GM21447 (cell line): ENCODE measurements around the gene NR6A1.

Experiments
- ATAC-seq: cut with Tn5 transposase; IDR thresholded peaks from one replicate; pipeline ENCODE4 v1.9.1; 2021; ENCODE audit not compliant: unreplicated experiment

The NR6A1 gene

DNA sequence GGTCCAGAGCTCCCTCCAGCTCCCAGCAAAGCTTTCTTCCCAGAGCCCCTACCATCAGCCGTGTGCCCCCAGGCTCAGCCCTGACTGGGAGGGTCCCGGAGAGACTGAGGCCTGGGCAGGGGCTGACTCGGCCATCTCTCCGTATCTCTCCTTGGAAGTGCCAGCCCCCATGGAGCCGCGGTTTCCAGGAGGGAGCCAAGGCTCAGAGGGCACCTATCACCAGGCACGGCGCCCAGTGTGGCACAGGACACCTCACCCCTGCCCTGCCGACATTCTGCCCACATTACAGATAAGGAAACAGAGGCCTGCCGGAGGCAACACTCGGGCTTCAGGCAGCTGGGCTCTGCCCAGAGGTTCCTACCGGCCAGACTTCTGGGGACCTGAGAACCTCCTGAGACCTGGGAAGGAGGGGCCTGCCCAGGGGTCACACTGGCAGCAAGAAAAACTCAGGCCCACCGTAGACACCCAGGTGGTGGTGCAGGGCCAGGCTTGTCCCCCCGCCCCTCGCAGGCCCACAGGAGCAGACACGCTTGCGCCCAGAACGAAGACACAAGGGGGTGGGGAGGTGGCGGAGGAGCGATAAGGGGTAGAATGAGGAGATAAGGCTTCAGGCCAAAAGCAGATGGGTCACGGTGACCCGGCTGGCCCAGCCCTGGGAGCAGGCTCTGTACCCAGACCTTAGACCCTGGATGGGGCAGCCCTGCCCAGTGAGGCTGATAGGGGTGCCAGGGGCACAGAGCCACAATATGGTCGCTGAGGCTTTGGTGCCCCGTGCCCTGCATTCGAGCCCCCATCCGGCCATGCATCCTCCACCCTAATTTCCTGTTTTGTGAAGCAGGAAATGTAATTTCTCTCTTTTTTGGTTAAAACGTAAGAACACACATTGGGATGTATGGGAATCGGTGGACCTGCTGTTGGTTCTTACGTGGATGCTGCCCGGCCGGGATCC, 275.7 kb downstream of the NR6A1 start:
- ATAC-seq: no peak

DNA sequence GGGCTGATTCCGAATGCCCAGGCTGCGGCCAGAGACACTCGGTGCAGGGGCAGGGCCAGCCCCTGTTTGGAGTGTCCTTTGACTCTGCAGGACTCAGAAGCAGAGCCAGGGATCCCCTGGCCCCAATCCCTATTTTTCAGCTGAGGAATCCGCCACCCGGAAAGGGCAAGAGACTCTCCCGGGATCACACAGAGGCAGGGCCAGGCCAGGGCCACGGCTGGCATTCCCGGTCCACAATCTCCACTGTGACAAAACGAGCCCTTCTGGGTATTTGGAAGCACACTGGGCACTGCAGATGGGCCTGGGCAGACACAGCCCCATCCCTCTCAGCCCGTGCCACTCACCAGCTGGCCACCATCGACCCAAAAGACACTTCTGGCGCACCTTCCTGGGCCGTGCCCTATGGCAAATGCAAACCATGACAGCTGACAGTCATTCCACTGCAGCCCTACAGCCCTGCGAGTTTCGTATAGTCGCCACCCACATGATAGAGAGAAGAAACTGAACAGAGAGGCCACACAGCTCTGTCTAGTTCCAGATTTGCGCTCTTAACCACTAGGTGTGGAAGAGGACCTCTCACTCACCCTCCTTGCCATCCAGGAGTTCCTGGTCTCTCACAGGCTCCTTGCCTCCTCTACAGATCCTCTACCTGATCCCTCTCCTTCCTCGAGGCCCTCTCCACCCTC, 277.2 kb downstream of the NR6A1 start:
- ATAC-seq: no peak

DNA sequence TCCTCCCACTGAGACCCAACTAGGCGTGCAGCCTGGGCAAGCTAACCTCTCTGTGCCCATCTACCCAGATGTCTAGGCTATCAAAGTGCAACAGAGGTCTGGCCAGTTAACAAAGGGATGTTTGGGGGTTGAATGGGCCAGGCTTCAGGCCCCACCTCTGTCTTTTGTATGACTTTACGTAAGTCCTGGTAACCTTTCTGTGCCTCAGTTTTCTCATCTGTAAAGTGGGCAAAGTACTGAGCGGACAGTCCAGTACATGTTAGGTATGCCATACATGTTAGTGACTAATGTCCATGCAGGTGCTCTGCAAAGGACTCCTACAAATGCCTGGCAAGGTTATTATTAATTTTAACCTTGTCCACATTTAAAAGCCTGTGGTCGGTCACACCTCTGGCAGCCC, 277.9 kb downstream of the NR6A1 start:
- ATAC-seq: no peak

DNA sequence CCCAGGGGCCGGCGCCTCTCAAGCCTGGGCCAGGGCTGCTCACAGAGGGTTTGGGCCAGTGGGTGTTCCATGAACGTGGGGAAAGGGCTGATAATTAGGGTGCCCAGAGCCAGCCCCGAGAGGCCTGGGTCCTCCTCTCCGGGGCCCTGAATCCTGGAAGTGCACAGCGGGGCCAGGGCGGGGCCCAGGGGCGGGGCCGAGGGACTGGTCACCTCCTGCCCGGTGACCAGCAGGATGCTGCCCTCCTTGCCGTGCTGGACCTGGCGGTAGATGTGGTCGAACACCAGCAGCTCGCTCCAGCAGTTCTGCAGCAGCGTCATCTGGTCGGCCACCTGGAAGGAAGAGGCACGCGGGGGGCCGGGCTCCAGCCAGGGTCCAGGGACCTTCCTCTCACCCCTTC, 278.3 kb downstream of the NR6A1 start:
- ATAC-seq: no peak

DNA sequence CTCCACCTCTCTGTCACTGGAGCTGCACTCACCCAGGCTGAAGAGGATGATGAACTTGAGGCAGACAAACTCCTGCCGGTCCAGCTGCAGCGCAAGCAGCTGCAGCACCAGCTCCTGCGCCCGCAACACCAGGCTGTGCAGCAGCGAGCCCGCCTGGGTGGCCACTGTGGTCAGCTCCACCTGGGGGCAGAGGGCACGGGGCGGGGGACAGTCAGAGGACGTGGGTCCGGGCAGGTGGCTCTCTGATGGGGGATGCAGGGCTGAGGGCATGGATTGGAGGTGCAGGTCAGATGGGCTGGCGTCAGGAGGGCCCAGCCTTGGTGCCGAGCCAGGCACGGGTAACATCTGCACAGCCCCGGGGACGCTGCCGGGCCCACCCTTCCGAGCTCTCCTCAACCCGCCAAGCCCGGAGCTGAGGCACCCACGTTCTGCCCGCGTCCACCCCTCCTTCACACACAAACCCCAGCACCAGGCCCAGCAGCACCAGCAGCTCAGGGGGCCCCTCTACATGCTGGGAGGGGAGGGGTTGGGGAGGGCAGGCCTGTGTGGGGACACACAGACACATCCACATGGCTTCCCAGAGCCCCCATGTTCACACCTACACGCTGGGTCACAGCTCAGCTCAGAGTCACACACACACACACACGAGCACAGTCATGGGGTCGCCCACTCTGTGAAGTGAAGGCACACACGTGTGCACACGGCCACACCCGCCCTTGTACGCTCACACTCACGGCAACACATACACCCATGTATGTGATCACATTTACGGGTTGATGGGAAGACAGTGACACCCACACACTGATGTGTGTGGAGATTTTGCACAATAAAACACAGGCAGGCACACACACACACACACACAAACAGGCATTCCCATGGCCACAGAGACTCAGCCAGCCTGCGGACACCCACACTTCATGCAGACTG, 279.8 kb downstream of the NR6A1 start:
- no peak for ATAC-seq

DNA sequence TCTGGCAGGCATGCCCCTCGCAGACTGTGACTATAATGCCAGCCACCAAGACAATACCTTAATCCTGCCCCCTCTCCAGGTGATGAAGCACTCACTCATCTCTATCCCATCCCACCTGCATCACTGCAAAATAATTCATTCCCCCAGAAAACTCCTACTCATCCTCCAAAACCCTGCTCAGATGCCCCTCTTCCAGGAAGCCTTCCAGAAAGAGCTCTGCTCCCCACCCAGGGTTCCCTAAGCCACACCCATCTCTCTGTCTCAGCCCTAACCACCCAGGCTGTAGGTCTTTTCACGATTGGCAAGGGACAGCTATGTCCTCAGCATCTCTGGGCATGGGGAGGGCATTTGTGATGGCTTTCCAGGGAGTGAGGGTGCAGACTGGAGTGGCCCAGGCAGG, 281.1 kb downstream of the NR6A1 start:
- no peak for ATAC-seq

DNA sequence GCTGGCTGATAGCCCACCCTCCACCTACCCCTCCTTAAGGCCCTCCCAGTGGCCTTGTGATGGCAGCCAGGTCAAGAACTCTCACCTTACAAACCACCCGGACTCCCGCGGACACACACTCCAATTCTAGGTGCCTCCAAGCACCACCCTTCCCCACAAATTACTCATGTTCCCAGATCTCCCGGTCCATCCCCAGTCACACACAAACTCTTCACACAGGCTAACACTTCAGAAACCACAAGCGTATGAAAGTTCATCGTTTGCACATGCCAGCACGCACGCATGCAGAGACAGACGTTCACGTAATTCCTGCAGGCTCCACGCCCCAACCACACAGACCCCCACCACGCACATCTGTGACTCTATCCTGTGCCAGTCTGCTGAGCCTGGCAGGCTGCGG, 281.9 kb downstream of the NR6A1 start:
- no peak for ATAC-seq

DNA sequence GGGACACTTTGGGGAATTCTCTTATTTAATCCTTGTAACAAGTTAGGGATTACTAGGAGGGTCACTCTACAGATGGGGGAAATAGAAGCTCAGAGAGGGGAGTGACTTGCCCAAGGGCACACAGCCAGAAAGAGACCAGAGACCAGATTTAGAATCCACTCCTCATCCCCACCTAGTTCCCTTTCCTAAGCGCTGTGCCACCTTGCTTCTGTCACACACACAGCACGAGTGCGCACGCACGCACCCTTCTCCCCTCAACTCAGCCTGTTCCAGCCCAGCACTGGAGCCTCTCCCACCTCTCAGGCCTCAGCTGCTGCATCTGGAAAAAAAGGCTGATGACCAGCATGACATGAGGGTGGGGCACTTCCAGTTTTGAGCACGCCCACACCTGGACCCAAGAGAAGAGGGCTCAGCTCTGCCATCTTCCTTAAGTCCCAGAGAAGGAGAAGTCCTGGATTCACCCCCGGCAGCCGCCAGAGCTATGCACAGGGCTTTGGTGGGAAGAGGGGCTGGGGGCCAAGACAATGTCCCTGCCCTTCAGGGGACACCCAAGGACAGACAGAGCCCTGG, 282.4 kb downstream of the NR6A1 start:
- no peak for ATAC-seq

DNA sequence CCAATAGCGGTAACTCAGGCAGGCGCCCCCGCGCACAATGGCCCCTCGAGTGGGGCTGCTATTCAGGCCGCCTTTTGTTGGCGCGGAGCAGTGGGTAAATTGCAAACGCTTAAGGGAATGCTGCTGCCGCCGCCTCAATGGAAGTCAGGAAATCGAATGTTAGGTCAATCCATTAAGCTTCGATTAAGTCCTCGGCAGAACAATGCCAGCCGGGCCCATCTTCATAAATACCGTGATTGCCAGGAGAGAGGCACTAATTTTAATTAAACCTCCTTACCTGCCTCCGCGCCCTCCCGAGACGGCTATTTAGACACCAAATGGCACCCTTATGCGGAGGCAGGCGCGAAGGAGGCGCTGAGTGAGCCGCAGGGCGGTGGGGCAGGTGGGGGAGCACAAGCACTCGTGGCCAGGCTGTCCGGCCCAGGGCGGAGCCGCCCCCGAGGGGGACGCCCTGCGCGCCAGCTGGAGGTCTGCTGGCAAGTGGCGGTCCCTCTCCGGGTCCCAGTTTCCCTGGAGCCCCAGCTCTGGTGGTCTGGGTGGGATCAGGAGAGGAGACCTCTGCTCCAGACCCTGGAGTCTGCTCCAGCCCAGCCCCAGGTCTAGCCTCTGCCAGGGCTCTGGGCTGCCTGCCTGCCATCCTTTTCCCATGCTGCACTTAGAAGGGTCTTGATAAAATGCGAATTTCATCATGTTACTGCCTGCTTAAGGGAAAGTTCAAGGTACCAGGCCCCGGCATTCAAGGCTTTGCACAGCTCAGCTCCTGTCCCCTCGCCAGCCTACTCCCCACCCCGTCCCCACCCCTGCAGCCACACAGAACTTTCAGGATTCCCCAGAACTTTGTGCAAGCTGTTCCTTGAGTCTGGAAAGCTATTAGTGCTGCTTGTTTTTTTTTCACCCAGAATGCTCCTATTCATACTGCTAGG, 283.6 kb downstream of the NR6A1 start:
- ATAC-seq: no peak

DNA sequence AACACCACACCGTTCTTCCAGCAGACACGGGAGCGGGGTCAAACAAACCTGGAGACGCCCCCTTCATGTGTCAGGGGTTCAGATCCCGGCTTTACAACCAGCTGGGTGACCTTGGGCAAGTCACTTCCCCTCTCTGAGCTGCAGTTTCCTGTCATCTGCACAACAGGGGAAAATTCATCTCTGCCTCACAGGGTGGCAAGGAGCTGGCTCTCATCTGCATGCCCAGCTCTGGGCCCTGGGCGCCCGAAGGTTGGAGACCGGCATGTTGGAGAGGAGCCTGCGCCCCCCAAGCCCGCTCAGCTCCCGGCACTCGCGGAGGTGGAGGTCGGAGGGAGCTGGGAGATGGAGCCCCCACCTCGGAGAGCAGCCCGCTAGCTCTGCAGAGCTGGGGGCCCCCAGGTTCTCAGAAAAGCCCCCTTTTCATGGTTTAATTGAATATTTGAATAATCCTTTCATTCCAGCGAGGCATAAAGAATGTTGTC, 284.3 kb downstream of the NR6A1 start:
- ATAC-seq: no peak

DNA sequence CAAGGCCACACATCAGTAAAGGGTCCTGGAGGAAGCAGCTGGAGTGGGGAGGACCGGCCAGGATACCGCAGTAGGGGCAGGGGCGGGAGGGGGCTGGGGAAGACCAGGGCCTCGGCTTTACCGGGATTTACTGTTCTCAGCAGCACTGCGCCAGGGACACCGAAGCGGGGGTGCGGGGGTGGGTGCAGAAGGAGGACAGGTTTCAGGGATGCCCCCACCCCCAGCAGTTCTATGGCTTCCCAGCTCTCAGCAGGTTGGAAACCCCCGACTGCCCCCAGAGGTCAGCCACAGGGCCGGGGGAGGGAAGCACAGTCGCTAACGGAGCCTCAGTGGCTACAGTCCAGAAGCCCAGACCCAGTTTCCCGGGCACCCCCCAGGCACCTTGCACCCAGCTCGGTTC, 285.2 kb downstream of the NR6A1 start:
- ATAC-seq: no peak

DNA sequence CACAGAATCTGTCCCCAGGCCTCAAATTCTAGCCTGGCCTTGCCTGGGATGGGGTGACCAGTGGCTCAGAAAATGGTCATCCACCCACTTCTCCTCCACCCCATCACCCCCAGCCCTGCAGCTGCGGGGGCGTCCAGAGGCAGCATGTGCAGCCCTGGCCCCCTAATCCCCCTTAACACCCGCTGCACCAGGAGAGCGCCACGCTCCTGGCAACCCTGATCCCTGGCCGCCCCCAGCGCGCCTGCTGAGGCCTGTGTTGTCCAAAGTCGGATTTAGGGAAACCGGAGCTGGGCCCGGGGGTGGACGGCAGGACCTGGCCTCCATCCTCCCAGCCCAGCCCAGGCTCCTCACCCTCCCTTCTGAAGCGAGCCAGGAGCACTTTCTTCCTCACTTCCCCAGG, 285.9 kb downstream of the NR6A1 start:
- no peak for ATAC-seq

DNA sequence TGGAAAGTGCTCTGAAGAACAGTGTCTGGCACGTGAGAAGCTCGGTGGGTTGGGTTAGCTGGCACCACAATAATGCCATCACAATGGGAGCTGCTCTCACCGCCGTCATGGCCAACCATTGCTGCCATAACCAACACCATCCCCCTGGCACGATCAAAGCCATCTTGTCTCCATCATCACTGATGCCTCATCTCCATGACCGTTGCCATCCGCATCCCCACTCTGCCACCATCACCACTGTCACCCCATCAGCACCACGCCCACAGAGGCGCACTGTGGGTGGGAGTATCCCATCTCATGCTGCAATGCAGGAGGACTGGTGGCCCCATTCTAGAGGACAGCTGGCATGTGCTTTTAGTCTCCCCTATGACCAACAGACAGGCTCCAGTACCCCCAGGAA, 287.6 kb downstream of the NR6A1 start:
- no peak for ATAC-seq

DNA sequence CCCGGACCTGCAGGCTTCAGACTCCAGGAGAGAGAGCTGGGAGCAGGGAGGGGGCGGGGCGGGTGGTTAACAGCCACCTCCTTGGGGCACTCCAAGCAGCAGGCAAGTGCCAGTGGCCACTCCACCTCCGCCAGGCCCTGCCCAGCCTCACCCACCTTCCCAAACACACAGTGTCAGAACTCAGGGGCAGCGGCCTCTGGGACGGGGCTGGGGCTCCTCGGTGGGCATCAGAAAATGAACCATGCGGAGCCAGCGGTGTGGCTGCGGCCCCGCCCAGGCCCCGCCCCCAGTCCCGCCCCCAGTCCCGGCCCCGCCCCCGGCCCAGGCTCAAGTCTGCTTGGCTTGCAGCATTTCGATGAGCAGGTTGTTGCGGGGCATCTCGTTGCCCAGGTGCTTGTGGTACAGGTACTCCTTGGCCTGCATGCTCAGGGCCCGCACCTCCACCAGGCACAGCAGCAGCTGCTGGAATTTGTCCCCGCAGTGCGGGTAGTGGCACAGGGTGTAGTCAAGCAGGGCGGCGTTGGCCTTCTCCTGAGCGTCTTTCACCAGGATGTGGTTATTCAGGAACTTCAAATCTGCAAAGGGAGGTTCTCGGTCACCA, 288.6 kb downstream of the NR6A1 start:
- ATAC-seq: no peak

DNA sequence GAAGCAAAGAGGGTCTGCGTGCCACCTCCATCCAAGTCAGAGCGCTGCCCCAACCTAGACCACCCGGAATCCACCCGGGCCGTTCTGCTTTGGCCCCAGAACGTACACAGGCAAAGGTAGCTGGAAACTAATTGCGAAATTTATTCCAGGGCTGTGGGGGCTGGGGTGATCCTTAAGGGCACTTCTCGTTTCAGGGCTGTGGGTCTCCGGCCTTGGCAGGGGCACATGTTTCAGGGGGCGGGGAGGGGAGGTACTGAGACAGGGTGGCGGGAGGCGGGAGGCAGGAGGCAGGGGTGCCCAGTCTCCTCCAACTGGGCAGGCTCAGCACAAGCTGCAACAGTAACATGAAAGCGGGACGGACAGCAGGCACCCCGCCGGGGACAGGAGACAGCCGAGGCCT, 290.0 kb downstream of the NR6A1 start:
- no peak for ATAC-seq

DNA sequence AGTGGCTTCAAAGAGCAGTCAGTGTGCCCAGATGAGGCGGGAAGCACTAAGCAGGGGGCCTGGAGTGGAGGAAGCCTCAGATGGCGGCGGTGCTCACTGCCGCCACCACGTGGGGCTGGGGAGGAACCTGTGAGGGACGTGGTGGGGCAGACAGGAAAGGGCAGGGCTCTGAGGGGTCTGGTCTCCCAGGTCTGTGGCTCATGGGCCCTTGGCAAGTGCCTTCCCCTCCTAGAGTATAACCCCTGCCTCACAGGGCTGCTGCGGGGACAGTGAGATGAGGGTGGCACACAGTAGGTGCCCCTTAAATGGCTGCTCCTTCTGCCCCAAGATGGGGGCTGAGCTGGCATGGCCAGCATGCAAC, 290.5 kb downstream of the NR6A1 start:
- ATAC-seq: no peak

DNA sequence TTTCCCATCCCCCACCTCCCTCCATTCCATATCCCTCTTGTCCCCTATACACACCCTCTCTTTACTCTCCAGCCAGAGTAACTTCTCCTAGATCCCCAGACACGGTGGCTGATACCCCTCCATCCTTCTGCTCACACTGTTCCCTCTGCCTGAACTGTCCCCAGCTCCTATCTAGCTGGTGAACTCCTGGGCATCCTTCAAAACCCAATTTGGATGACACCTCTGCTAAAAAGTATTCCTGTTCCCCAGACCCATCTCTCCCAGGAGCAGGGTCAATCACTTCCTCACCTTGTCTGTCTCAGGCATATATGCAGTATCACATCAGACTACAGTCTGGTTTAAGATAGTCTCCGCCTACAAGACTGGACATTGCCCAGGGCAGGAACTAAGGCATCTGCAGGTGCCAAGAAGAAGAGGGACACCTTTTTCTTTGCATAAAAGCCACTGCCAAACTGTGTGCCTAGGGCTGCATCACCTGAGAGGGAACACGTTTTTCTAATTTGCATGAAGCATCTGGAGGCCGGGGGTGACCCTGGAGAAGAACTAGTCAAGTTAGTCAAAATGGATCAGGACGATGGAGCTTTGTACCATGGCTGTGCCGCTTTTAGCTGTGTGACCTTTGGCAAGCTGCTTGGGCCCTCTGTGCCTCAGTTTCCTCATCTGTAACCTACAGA, 291.0 kb downstream of the NR6A1 start:
- no peak for ATAC-seq

DNA sequence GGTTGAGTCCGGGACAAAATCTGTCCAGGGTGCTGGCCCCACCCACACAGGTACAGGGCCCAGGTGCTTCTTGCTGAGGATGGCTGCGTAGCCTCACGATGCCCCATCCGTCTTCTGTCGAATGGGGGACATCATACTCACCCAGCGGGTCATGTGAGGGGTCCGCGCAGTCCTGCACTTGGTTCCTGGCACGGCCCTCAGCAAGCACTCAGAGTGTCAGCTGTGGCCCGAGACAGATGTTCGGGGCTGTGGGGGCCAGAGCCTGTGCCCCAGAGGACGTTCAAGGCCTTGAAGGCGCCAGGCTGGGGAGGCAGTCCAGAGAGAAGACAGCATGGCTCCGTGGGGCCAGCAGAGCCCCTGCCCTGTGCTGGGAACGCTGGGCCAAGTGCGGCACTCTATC, 291.7 kb downstream of the NR6A1 start:
- no peak for ATAC-seq

DNA sequence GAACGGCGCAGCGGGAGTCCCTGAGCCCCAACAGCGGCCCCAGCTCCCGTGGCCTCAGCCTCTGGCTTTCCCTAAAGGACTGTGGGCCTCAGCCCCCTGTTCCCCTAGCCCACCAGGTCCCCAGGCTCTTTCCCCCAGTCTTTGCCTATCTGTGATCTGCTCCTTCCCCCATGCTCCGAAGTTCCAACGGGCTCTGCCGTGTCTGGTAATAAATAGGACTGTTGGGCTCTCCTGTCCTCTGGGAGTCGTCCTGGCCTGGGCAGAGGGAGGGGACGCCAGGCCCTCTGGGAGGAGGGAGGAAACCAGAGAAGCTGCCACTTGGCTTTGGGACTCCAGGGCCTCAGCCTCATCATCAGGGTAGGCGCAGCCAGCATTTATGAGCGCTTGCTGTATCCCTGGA, 292.8 kb downstream of the NR6A1 start:
- ATAC-seq: no peak
